ENCODE results near the gene FBXL19. TPM values are rescaled to one million over a fixed set of nuclear protein-coding genes. Genes with fewer than 3 reads are reported as not detected.

The FBXL19 gene
- total and polyA plus RNA-seq, 8 donors, result 11.2 to 26.8 (median 19.5) TPM

- Histone ChIP-seq H3K4me1 (peaks cover 8 to 30% of the 10 kb centered on the region in 2 donors), H3K27ac (peak overlapping the region; percentile 96), H3K27me3 (no peaks in the 10 kb centered on the region), H3K4me3 (peak overlapping the region; percentile 61 to 65), H3K36me3 (peaks cover 0 to 44% of the 10 kb centered on the region in 2 donors), H3K9me3 (no peaks in the 10 kb centered on the region)
- no peak for TF ChIP-seq CTCF (IDR thresholded peaks at IDR 0.05)
- DNase-seq, result peak in 1 of 4 donors; percentile 52
- intact Hi-C loops (cut with DNase I), result no loop called here
- ATAC-seq, result peak; percentile 4
These were observed 35.1 kb downstream of the FBXL19 start for GRCh38 chr16:30958175-30959079.

GRCh38 chr16:30961384-30961783 is 38.0 kb downstream of the FBXL19 start:
- intact Hi-C loops (cut with DNase I), result no loop called here
- no peak for TF ChIP-seq CTCF (IDR thresholded peaks at IDR 0.05)

DNA sequence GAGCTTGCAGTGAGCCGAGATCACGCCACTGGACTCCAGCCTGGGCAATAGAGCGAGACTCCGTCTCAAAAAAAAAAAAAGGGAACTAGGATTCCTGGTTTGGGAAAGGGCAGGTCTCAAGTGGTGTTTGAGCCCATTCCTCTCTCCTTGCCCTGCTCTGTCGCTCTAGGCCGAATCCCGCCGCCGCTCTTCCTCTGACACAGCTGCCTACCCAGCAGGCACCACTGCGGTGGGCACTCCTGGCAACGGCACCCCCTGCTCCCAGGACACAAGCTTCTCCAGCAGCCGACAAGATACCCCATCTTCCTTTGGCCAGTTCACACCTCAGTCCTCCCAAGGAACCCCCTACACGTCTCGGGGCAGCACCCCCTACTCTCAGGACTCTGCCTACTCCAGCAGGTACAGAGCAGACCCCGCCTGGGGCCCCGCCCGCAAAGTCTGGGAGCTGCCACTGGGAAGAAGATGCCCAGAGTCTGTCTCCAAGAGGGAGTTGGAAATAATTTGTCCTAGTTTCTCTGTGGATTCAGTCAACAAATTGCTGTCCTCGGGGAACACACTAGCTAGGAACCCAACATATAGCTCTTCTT is 40.6 kb downstream of the FBXL19 start:
- no peak overlapping the region for H3K27ac ChIP-seq
- ATAC-seq (no peak), DNase-seq (no peak)
- H3K9me3 ChIP-seq, result no peaks in the 10 kb centered on the region
- no peak overlapping the region for H3K4me3 ChIP-seq
- peaks cover 2 to 9% of the 10 kb centered on the region in 2 donors for H3K4me1 ChIP-seq
- intact Hi-C loops (cut with DNase I), result no loop called here
- peaks cover 0 to 100% of the 10 kb centered on the region in 2 donors for H3K36me3 ChIP-seq
- TF ChIP-seq CTCF (IDR thresholded peaks at IDR 0.05), result no peak
- no peaks in the 10 kb centered on the region for H3K27me3 ChIP-seq

More at GRCh38 chr16:30961384-30961783, 38.0 kb downstream of the FBXL19 start:
- Histone ChIP-seq H3K27ac (no peak overlapping the region), H3K36me3 (peaks cover 0 to 74% of the 10 kb centered on the region in 2 donors), H3K9me3 (no peaks in the 10 kb centered on the region), H3K27me3 (no peaks in the 10 kb centered on the region), H3K4me3 (no peak overlapping the region), H3K4me1 (peaks cover 8 to 23% of the 10 kb centered on the region in 2 donors)
- ATAC-seq (no peak), DNase-seq (no peak)

DNA sequence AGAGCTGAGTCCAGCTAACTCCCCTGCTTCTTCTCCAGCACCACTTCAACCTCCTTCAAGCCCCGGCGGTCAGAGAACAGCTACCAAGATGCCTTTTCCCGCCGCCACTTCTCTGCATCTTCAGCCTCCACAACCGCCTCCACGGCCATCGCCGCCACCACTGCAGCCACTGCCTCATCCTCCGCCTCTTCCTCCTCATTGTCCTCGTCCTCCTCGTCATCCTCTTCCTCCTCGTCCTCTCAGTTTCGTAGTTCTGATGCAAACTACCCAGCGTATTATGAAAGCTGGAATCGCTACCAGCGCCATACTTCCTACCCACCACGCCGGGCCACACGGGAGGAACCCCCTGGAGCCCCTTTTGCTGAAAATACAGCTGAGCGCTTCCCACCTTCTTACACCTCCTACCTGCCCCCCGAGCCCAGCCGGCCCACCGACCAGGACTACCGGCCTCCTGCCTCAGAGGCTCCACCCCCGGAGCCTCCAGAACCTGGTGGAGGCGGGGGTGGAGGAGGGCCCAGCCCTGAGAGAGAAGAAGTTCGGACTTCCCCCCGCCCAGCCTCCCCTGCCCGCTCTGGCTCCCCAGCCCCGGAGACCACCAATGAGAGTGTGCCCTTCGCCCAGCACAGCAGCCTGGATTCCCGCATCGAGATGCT is 41.3 kb downstream of the FBXL19 start:
- no peak for TF ChIP-seq CTCF (IDR thresholded peaks at IDR 0.05)
- Histone ChIP-seq H3K36me3 (peaks cover 0 to 100% of the 10 kb centered on the region in 2 donors), H3K9me3 (no peaks in the 10 kb centered on the region), H3K4me1 (peaks cover 0 to 3% of the 10 kb centered on the region in 2 donors), H3K4me3 (no peak overlapping the region), H3K27me3 (no peaks in the 10 kb centered on the region), H3K27ac (no peak overlapping the region)
- DNase-seq (no peak), ATAC-seq (no peak)
- intact Hi-C loops (cut with DNase I), result no loop called here

DNA sequence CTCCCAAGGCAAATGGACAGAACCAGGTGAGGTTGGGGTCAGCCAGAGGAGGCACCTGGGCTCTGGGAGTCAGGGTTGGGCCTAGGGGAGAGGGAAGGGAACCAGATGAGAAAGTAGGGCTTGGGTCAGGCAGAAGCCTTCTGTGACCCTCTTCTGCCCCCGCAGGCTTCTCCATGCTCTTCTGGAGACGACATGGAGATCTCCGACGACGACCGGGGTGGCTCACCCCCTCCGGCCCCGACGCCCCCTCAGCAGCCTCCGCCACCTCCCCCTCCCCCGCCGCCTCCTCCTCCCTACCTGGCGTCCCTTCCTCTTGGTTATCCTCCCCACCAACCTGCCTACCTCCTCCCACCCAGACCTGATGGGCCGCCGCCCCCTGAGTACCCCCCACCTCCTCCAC is 42.1 kb downstream of the FBXL19 start:
- intact Hi-C loops (cut with DNase I), result no loop called here
- DNase-seq, result no peak
- Histone ChIP-seq H3K36me3 (peaks cover 0 to 100% of the 10 kb centered on the region in 2 donors), H3K4me1 (no peaks in the 10 kb centered on the region), H3K27ac (no peak overlapping the region), H3K4me3 (no peak overlapping the region), H3K9me3 (no peaks in the 10 kb centered on the region), H3K27me3 (no peaks in the 10 kb centered on the region)
- ATAC-seq, result no peak
- no peak for TF ChIP-seq CTCF (IDR thresholded peaks at IDR 0.05)

Data from left lung (tissue), 10 donors.